ENCODE measurements around the gene ODF4. TPM values are rescaled to one million over a fixed set of nuclear protein-coding genes. Genes with fewer than 3 reads are reported as not detected.

Gene ODF4
- total and polyA plus RNA-seq, 9 donors = not detected

DNA sequence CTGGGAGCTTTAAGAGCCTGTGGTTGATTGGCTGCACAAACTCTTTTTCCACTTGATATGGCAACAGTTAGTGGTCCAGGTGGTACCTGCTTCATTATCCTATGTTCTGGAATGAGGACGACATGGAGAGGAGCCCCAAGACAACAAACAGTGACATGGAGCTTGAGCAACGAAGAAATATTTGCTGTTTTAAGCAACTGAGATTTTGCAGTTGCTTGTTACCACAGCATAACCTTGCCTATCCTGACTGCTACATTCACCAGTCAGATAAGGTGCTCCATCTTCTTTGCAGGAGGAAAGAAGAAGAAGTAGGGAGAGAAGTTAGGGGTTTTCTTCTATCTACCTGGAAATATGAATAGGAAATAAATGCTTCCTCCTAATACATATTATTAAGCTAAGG lies 7.5 kb upstream of the ODF4 start:
- 77 to 85% (median 78%) methylated on average over 2 of the region's 2 CpGs for WGBS, 3 donors
- Histone ChIP-seq H3K9me3 (no peaks in the 10 kb centered on the region), H3K27ac (no peak overlapping the region), H3K4me1 (ENCODE audit: insufficient read depth) (peaks cover 3% of the 10 kb centered on the region), H3K4me3 (no peak overlapping the region), H3K27me3 (no peaks in the 10 kb centered on the region), H3K36me3 (no peaks in the 10 kb centered on the region)
- TF ChIP-seq EP300 (IDR thresholded peaks at IDR 0.05) (no peak), CTCF (IDR thresholded peaks at IDR 0.05) (no peak), POLR2A (IDR thresholded peaks at IDR 0.05) (no peak)
- intact Hi-C loops (cut with DNase I) = no loop called here
- no peak for DNase-seq

DNA sequence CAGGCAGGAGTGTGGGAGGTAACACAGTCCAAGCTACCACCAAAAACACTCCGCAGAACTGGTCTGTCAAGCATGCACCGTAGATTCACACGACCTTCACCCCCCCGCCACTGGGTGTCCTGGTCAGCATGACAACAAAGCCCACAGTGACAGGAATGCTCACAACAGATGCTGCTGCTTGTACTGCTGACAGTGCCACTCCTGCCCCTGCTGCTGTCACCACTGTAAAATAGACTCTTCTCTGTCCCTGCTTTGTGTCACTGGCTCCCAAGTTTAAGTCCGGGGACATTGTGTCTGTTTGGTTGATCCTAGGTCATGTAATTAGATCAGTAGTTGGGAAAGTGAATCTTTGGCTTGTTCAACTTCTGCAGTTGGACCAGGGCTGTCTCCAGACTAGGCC lies 7.0 kb upstream of the ODF4 start:
- no peak for DNase-seq
- Histone ChIP-seq H3K9me3 (no peaks in the 10 kb centered on the region), H3K4me3 (no peak overlapping the region), H3K36me3 (no peaks in the 10 kb centered on the region), H3K27ac (no peak overlapping the region), H3K4me1 (ENCODE audit: insufficient read depth) (no peaks in the 10 kb centered on the region), H3K27me3 (no peaks in the 10 kb centered on the region)
- intact Hi-C loops (cut with DNase I) = no loop called here
- TF ChIP-seq CTCF (IDR thresholded peaks at IDR 0.05) (no peak), EP300 (IDR thresholded peaks at IDR 0.05) (no peak), POLR2A (IDR thresholded peaks at IDR 0.05) (no peak)
- WGBS, 3 donors = 48 to 57% (median 55%) methylated on average over 5 of the region's 5 CpGs

DNA sequence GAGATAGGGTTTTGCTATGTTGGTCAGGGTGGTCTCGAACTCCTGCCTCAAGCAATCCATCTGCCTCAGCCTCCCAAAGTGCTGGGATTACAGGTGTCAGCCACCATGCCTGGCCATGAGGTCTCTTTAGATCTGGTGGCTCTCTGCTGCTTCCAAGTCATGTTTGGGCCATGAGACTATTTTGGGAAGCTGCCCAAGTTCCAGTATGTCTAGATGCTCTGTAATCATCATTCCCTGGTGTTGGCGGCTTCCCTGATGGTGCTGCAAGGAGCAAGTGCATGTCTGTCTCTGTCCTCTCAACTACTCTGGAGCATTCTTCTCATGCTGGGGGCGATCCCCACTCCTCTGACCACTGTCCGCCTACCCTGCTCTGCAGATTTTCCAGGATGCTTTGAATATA lies 6.4 kb upstream of the ODF4 start:
- no peak overlapping the region for H3K27ac ChIP-seq
- 85 to 93% (median 90%) methylated on average over 4 of the region's 4 CpGs for WGBS, 3 donors
- no peak overlapping the region for H3K4me3 ChIP-seq
- intact Hi-C loops (cut with DNase I) = no loop called here
- no peaks in the 10 kb centered on the region for H3K27me3 ChIP-seq
- no peaks in the 10 kb centered on the region for H3K36me3 ChIP-seq
- no peaks in the 10 kb centered on the region for H3K9me3 ChIP-seq
- H3K4me1 ChIP-seq (ENCODE audit: insufficient read depth) = no peaks in the 10 kb centered on the region
- TF ChIP-seq CTCF (IDR thresholded peaks at IDR 0.05) (no peak), EP300 (IDR thresholded peaks at IDR 0.05) (no peak), POLR2A (IDR thresholded peaks at IDR 0.05) (no peak)
- DNase-seq = no peak

DNA sequence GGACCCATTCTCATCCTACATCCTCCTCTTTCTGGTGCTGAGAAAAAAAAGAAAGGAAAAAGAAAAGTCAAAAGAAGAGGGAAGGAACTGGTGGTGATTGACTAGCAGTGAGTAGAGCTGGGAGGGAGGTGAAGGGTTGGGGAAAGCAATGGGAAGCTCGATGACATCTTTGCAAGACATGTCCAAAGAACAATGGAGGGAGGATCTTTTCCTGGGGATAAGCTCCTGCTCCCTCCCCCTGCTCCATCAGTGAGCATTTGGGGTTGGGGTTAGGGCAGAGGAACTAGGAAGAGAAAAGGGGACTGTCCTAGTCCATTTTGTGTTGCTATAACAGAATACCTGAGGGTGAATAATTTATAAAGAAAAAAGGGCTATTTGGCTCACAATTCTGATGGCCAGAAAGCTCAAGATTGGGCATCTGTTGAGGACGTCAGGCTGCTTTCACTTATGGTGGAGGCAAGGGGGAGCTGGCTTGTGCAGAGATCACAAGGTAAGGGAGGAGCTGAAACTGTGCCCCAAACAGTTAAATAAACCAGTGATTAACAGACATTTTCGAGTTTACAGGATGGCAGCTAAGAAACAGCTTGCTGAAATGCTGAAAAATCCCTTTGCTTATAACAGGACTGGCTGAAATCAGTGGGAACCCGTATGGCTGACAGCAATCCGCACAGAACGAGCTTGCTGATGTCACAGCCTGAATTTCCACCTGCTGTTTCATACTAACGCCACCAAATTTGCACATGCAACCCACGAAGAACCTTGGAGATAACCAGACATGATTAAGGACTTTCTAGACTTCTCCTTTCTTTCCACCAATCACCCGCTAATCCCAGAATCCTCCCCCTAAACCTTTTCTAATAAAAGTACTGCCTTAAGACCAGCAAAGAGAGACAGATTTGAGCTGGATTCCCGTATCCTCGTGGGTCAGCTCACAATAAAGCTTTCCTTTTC lies 1.6 kb upstream of the ODF4 start:
- H3K4me3 ChIP-seq = no peak overlapping the region
- WGBS, 3 donors = 8 to 12% (median 9%) methylated on average over 11 of the region's 11 CpGs
- intact Hi-C loops (cut with DNase I) = no loop called here
- H3K27ac ChIP-seq = no peak overlapping the region
- no peaks in the 10 kb centered on the region for H3K27me3 ChIP-seq
- no peaks in the 10 kb centered on the region for H3K4me1 ChIP-seq (ENCODE audit: insufficient read depth)
- no peaks in the 10 kb centered on the region for H3K36me3 ChIP-seq
- TF ChIP-seq CTCF (IDR thresholded peaks at IDR 0.05) = no peak
- H3K9me3 ChIP-seq = no peaks in the 10 kb centered on the region
- no peak for DNase-seq

Data from ovary (tissue), 9 donors.